Measurements from ENCODE around the gene SLC4A2. TPM values are rescaled to one million over a fixed set of nuclear protein-coding genes. Genes with fewer than 3 reads are reported as not detected.

Gene SLC4A2
- total RNA-seq, 4 donors from 2014 or later = 39.8 to 53.7 (median 45.0) TPM

DNA sequence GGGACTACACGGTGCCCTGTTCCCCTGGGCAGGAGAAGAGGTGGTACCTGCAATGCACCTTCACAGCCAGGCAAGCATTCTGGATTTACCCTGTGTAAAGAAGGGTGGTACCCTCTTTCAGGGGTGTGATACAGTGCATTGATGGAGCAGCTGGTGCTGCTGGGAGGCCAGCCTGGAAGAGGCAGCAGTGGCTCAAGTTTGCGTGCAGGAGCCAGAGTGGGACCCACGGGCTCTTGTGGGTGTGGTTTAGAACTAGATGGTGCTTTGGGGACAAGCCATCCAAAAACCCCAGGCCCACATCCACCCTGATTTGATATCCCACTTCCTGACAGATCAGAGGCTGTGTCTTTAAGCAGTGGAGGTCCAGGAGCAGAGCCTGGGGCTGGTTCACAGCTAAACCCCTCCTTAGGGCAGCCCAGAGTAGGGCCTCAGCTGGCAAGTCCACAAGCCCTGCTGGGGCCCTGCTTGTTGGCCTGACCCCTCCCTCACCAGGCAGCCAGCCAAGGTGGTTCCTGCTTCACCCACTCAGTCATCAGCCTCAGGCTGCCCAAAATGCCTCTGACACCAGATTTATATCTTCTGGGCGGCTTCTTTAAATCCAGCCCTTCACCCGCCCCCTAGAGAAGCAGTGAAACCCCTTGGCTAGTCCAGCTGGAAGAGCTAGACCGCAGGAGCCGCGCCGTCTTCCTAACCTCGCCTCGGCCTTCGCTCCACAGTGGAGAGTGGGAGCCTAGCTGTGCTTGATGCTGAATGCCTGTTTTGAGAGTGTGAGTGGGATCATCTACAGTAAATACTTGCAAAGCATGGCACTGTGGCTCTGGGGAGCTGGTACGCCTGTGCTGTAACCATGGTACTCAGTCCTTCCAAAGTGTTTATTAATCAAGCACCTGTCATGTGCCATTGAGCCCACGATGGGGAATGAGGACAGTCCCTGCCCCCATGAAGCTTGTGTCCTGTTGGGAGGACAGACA is 12.5 kb upstream of the SLC4A2 start:
- TF ChIP-seq, protein P1, sequence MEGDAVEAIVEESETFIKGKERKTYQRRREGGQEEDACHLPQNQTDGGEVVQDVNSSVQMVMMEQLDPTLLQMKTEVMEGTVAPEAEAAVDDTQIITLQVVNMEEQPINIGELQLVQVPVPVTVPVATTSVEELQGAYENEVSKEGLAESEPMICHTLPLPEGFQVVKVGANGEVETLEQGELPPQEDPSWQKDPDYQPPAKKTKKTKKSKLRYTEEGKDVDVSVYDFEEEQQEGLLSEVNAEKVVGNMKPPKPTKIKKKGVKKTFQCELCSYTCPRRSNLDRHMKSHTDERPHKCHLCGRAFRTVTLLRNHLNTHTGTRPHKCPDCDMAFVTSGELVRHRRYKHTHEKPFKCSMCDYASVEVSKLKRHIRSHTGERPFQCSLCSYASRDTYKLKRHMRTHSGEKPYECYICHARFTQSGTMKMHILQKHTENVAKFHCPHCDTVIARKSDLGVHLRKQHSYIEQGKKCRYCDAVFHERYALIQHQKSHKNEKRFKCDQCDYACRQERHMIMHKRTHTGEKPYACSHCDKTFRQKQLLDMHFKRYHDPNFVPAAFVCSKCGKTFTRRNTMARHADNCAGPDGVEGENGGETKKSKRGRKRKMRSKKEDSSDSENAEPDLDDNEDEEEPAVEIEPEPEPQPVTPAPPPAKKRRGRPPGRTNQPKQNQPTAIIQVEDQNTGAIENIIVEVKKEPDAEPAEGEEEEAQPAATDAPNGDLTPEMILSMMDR (IDR thresholded peaks at IDR 0.05) = no peak
- TF ChIP-seq POLR2A (IDR thresholded peaks at IDR 0.05) = no peak
- intact Hi-C loops (cut with DNase I) = no loop called here
- H3K27ac ChIP-seq = no peak overlapping the region
- H3K27me3 ChIP-seq = peaks cover 0 to 19% (median 0%) of the 10 kb centered on the region in 4 donors
- WGBS, 2 donors = 20 to 26% methylated on average over 2 to 6 of the region's 14 CpGs
- no peaks in the 10 kb centered on the region for H3K9me3 ChIP-seq
- H3K4me1 ChIP-seq = peaks cover 10 to 24% (median 11%) of the 10 kb centered on the region in 3 donors
- H3K36me3 ChIP-seq = peaks cover 0 to 36% (median 0%) of the 10 kb centered on the region in 3 donors
- no peak overlapping the region for H3K4me3 ChIP-seq
- no peak for DNase-seq

DNA sequence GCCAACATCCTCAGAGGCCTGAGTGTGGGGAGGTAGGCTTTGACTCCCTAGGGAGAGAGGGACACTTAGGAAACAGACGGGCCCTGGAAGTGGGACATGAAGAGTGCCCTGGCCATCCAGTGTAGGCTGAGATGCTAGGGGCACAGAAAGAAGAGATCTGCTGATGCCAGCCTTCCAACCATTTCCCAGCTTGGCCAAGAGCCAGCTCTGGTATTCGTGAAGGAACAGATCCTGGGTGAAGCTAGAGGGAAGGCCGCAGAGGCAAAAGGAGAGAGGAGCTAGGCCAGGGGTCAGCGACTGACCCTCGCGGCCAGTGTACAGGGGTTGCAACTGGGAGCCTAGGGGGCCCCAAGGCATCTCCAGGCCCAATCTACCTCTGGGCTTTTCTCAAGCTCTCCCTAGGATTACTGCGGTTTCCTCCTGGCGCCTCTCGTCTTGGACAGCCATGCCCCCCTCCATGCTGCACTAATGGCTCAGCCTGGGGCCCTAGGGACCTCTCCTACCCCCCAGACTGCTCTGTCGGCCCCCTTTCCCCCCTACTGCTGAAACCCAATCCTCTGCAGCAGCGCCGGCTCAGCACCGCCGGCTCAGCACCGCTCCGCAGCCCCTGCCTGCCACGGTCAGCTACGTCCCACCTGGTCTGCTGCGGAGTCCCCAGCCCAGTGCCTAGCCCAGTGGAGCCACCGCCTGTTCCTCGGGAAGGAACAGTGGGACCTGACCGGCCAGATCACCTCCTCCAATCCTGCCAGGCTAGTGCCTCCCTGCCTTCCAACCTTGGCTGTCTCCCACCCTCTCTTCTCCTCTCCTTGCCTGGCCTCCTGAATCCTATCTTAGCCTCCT is 11.2 kb upstream of the SLC4A2 start, which contains the start of gene ASIC3:
Gene ASIC3, plus strand, starts transcription at position 556 of the 840 bp plus-strand sequence. CDS start 355 bp downstream, outside the sequence.
- no peak within 1 kb of the TSS for H3K27ac ChIP-seq
- H3K36me3 ChIP-seq = peaks cover 0 to 29% (median 0%) of the 10 kb centered on the region in 3 donors
- no peak for TF ChIP-seq POLR2A (IDR thresholded peaks at IDR 0.05)
- TF ChIP-seq, protein P1 (IDR thresholded peaks at IDR 0.05) = no peak
- intact Hi-C loops (cut with DNase I) = no loop called here
- DNase-seq = no peak
- H3K27me3 ChIP-seq = peaks cover 0 to 19% (median 0%) of the 10 kb centered on the region in 4 donors
- WGBS, 2 donors = 76 to 79% methylated on average over 15 to 22 of the region's 22 CpGs
- peaks cover 10 to 24% (median 11%) of the 10 kb centered on the region in 3 donors for H3K4me1 ChIP-seq
- H3K4me3 ChIP-seq = no peak within 1 kb of the TSS
- no peaks in the 10 kb centered on the region for H3K9me3 ChIP-seq

DNA sequence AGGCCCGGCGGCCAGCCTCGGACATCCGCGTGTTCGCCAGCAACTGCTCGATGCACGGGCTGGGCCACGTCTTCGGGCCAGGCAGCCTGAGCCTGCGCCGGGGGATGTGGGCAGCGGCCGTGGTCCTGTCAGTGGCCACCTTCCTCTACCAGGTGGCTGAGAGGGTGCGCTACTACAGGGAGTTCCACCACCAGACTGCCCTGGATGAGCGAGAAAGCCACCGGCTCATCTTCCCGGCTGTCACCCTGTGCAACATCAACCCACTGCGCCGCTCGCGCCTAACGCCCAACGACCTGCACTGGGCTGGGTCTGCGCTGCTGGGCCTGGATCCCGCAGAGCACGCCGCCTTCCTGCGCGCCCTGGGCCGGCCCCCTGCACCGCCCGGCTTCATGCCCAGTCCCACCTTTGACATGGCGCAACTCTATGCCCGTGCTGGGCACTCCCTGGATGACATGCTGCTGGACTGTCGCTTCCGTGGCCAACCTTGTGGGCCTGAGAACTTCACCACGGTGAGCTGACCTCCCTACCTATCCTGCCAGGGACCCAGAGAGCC is 10.4 kb upstream of the SLC4A2 start:
- intact Hi-C loops (cut with DNase I) = no loop called here
- no peak overlapping the region for H3K4me3 ChIP-seq
- WGBS, 2 donors = 87 to 93% methylated on average over 18 of the region's 38 CpGs
- H3K36me3 ChIP-seq = peaks cover 0 to 31% (median 0%) of the 10 kb centered on the region in 3 donors
- peaks cover 0 to 19% (median 0%) of the 10 kb centered on the region in 4 donors for H3K27me3 ChIP-seq
- DNase-seq = no peak
- TF ChIP-seq POLR2A (IDR thresholded peaks at IDR 0.05) = no peak
- TF ChIP-seq, protein P1 (IDR thresholded peaks at IDR 0.05) = no peak
- H3K4me1 ChIP-seq = peaks cover 10 to 24% (median 11%) of the 10 kb centered on the region in 3 donors
- H3K9me3 ChIP-seq = no peaks in the 10 kb centered on the region
- H3K27ac ChIP-seq = no peak overlapping the region

DNA sequence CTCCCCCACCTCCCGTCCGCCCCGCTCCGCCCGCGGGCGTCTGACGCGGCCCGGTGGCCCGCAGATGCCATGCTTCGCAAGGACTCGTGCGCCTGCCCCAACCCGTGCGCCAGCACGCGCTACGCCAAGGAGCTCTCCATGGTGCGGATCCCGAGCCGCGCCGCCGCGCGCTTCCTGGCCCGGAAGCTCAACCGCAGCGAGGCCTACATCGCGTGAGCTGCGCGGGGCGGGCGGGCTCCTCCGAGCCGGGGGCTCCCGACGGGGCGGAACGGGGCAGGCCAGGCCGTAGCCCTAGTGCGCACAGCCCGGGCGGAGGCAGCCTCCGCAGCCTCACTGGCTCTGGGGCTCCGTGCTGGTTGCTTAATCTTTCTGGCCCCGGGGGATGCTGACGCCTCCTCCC is 8.3 kb upstream of the SLC4A2 start:
- Histone ChIP-seq H3K9me3 (no peaks in the 10 kb centered on the region), H3K4me1 (peaks cover 10 to 24% (median 11%) of the 10 kb centered on the region in 3 donors), H3K27ac (no peak overlapping the region), H3K27me3 (peaks cover 0 to 19% (median 0%) of the 10 kb centered on the region in 4 donors), H3K36me3 (peaks cover 0 to 17% (median 0%) of the 10 kb centered on the region in 3 donors), H3K4me3 (peak overlapping the region in 2 of 4 donors; percentile 5 to 41)
- intact Hi-C loops (cut with DNase I) = no loop called here
- no peak for DNase-seq
- no peak for TF ChIP-seq POLR2A (IDR thresholded peaks at IDR 0.05)
- WGBS, 2 donors = 0 to 38% methylated on average over 3 to 10 of the region's 50 CpGs

DNA sequence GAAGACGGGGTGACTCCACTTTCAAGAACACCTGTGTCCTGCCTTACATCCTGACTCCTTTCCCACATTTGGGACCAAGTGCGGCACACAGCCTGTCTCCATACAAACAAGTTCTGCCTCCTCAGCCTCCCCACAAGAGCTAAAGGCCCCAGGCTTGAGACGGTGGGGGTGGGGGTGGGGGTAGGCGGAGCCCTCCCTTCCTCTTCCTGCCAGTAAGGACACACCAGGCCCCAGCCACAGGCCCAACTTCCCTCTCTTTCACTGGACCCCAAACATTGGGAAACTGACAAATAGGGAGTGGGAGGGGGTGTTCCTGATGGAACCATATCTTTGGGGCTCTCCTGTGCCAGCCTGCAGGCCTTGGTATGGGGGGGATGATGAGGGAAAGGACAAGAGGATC is 6.3 kb upstream of the SLC4A2 start:
- H3K36me3 ChIP-seq = peaks cover 0 to 16% (median 0%) of the 10 kb centered on the region in 3 donors
- DNase-seq = no peak
- H3K27me3 ChIP-seq = peaks cover 0 to 19% (median 0%) of the 10 kb centered on the region in 4 donors
- intact Hi-C loops (cut with DNase I) = no loop called here
- peaks cover 14 to 24% (median 23%) of the 10 kb centered on the region in 3 donors for H3K4me1 ChIP-seq
- H3K27ac ChIP-seq = no peak overlapping the region
- 81 to 90% methylated on average over 2 of the region's 4 CpGs for WGBS, 2 donors
- H3K4me3 ChIP-seq = no peak overlapping the region
- TF ChIP-seq, protein P1 (IDR thresholded peaks at IDR 0.05) = no peak
- TF ChIP-seq POLR2A (IDR thresholded peaks at IDR 0.05) = no peak
- H3K9me3 ChIP-seq = no peaks in the 10 kb centered on the region
